ENCODE results near the gene CD28.

CD28 gene

DNA sequence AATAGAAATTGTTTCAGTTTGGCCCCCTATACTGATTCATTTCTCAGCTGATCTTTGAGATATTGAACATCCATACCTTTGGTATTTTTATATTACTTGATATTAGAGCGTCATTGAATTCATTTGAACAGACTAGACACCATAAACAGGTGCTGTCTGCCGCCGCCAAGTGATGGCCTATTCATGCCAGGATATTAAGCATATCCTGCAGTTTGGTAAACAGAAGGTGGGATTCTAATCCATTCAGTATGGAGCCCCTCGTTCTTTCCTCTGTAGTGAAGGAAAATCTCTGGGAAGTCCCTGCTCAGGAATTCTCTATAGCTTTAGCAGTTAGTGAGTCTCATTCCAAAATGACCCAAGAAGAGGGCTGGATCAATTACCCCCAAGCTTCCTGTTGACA is 23.0 kb upstream of the CD28 start:
- peaks cover 2% of the 10 kb centered on the region for H3K4me1 ChIP-seq (ENCODE audit: insufficient read depth, low read length, severe bottlenecking)
- no peak overlapping the region for H3K27ac ChIP-seq (ENCODE audit: low read depth, low read length, poor library complexity, severe bottlenecking)
- H3K79me2 ChIP-seq (ENCODE audit: insufficient read depth, low read length), result no peaks in the 10 kb centered on the region
- no peaks in the 10 kb centered on the region for H3K9me3 ChIP-seq (ENCODE audit: low read length)
- no peak overlapping the region for H3K4me3 ChIP-seq (ENCODE audit: low read depth, low read length, poor library complexity, severe bottlenecking)
- TF ChIP-seq EZH2 (IDR thresholded peaks at IDR 0.05; ENCODE audit: borderline replicate concordance, low read length), result no peak
- TF ChIP-seq, protein P1, sequence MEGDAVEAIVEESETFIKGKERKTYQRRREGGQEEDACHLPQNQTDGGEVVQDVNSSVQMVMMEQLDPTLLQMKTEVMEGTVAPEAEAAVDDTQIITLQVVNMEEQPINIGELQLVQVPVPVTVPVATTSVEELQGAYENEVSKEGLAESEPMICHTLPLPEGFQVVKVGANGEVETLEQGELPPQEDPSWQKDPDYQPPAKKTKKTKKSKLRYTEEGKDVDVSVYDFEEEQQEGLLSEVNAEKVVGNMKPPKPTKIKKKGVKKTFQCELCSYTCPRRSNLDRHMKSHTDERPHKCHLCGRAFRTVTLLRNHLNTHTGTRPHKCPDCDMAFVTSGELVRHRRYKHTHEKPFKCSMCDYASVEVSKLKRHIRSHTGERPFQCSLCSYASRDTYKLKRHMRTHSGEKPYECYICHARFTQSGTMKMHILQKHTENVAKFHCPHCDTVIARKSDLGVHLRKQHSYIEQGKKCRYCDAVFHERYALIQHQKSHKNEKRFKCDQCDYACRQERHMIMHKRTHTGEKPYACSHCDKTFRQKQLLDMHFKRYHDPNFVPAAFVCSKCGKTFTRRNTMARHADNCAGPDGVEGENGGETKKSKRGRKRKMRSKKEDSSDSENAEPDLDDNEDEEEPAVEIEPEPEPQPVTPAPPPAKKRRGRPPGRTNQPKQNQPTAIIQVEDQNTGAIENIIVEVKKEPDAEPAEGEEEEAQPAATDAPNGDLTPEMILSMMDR (IDR thresholded peaks at IDR 0.05; ENCODE audit: low read length), result no peak
- no peaks in the 10 kb centered on the region for H3K36me3 ChIP-seq (ENCODE audit: insufficient read depth, low read length)
- H3F3A ChIP-seq (ENCODE audit: insufficient read depth, low read length), result no peaks in the 10 kb centered on the region
- H3K27me3 ChIP-seq (ENCODE audit: insufficient read depth, low read length), result no peaks in the 10 kb centered on the region; the same call in 1 of the 2 replicates
- no peak overlapping the region for H2AFZ ChIP-seq (ENCODE audit: low read length)
- no peaks in the 10 kb centered on the region for H3K9me2 ChIP-seq (ENCODE audit: low read depth, low read length)
- no peaks in the 10 kb centered on the region for H4K20me1 ChIP-seq (ENCODE audit: insufficient read depth, low read length)
- H3K4me2 ChIP-seq (ENCODE audit: low read length), result no peak overlapping the region
- H3K9ac ChIP-seq (ENCODE audit: low read length), result no peak overlapping the region

DNA sequence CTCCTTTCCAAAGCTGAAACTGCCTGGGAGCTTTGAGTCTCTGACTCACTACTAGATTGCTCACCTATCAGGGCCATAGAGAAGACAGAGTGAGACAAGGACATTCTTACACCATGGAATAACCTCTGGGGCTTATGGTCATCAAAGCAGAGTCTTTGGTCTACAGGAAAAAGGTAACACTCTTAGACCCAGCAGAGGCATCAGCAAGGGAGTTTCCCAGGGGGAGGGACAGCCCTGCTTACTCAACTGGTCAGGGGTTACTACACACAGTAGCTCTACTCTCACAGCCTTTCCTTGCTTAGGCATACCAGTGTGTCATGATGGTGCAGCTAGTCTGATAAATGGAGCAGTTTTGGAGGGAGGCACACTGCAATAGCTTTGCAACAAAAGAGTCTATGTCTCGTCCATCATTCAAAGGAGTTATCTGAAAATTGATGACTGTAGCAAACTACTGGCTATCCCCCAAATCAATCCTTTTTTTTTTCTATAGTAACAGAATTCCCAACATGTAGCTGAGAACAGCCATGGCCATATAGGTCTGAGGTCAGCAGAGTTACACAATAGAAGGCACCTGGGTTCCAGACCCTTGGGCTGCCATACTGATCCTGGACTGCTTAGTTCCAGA is 22.4 kb upstream of the CD28 start:
- no peak overlapping the region for H3K4me2 ChIP-seq (ENCODE audit: low read length)
- no peak overlapping the region for H2AFZ ChIP-seq (ENCODE audit: low read length)
- no peak overlapping the region for H3K27ac ChIP-seq (ENCODE audit: low read depth, low read length, poor library complexity, severe bottlenecking)
- no peaks in the 10 kb centered on the region for H4K20me1 ChIP-seq (ENCODE audit: insufficient read depth, low read length)
- no peaks in the 10 kb centered on the region for H3K36me3 ChIP-seq (ENCODE audit: insufficient read depth, low read length)
- H3K4me1 ChIP-seq (ENCODE audit: insufficient read depth, low read length, severe bottlenecking), result peaks cover 8% of the 10 kb centered on the region
- no peak overlapping the region for H3K9ac ChIP-seq (ENCODE audit: low read length)
- H3K9me3 ChIP-seq (ENCODE audit: low read length), result no peaks in the 10 kb centered on the region
- H3K9me2 ChIP-seq (ENCODE audit: low read depth, low read length), result no peaks in the 10 kb centered on the region
- no peaks in the 10 kb centered on the region for H3K79me2 ChIP-seq (ENCODE audit: insufficient read depth, low read length)
- no peak for TF ChIP-seq EZH2 (IDR thresholded peaks at IDR 0.05; ENCODE audit: borderline replicate concordance, low read length)
- TF ChIP-seq, protein P1 (IDR thresholded peaks at IDR 0.05; ENCODE audit: low read length), result no peak
- H3K4me3 ChIP-seq (ENCODE audit: low read depth, low read length, poor library complexity, severe bottlenecking), result no peak overlapping the region
- no peaks in the 10 kb centered on the region for H3F3A ChIP-seq (ENCODE audit: insufficient read depth, low read length)
- no peaks in the 10 kb centered on the region; the same call in 1 of the 2 replicates for H3K27me3 ChIP-seq (ENCODE audit: insufficient read depth, low read length)

- Histone ChIP-seq H3K4me3 (ENCODE audit: low read depth, low read length, poor library complexity, severe bottlenecking) (no peak overlapping the region), H3K79me2 (ENCODE audit: insufficient read depth, low read length) (no peaks in the 10 kb centered on the region), H3K9me3 (ENCODE audit: low read length) (no peaks in the 10 kb centered on the region), H3K27ac (ENCODE audit: low read depth, low read length, poor library complexity, severe bottlenecking) (no peak overlapping the region), H3K4me1 (ENCODE audit: insufficient read depth, low read length, severe bottlenecking) (peaks cover 18% of the 10 kb centered on the region), H3K4me2 (ENCODE audit: low read length) (no peak overlapping the region), H3K27me3 (ENCODE audit: insufficient read depth, low read length) (no peaks in the 10 kb centered on the region; the same call in 1 of the 2 replicates), H4K20me1 (ENCODE audit: insufficient read depth, low read length) (no peaks in the 10 kb centered on the region), H3K36me3 (ENCODE audit: insufficient read depth, low read length) (no peaks in the 10 kb centered on the region), H3F3A (ENCODE audit: insufficient read depth, low read length) (no peaks in the 10 kb centered on the region), H2AFZ (ENCODE audit: low read length) (no peak overlapping the region), H3K9ac (ENCODE audit: low read length) (no peak overlapping the region), H3K9me2 (ENCODE audit: low read depth, low read length) (no peaks in the 10 kb centered on the region)
- no peak for TF ChIP-seq EZH2 (IDR thresholded peaks at IDR 0.05; ENCODE audit: borderline replicate concordance, low read length)
- TF ChIP-seq, protein P1 (IDR thresholded peaks at IDR 0.05; ENCODE audit: low read length), result no peak
Measured at GRCh38 chr2:203685081-203685621, 21.3 kb upstream of the CD28 start.
